C4-2B (cell line): Measurements from ENCODE around the gene SND1.

Experiments
- H3K27ac ChIP-seq: fragments of 450-650 bp; 2 replicates; pipeline ENCODE4 v1.5.1; 2017
- CTCF ChIP-seq: fragments of 450-650 bp; conservative IDR thresholded peaks from 2 replicates; pipeline ENCODE4 v1.5.1; 2017; ENCODE audit warnings: mild to moderate bottlenecking
- ZFX ChIP-seq: fragments of 450-650 bp; IDR thresholded peaks from 2 replicates; pipeline ENCODE4 v1.6.1; 2017

SND1 gene

GRCh38 chr7:128076796-128077271, 424.8 kb downstream of the SND1 start:
- H3K27ac ChIP-seq, result peak overlapping the region; percentile 54
- TF ChIP-seq ZFX (peak; percentile 27; the same call in 1 of the 2 replicates), CTCF (no peak)

GRCh38 chr7:128078309-128078708, 426.3 kb downstream of the SND1 start:
- H3K27ac ChIP-seq, result peak overlapping the region; percentile 54; the same call in 1 of the 2 replicates
- TF ChIP-seq CTCF (no peak), ZFX (no peak)

GRCh38 chr7:128080169-128080568, 428.2 kb downstream of the SND1 start:
- no peak overlapping the region for H3K27ac ChIP-seq
- no peak for TF ChIP-seq ZFX
- TF ChIP-seq CTCF, result no peak

- no peak for TF ChIP-seq ZFX
- no peak for TF ChIP-seq CTCF
Observed at GRCh38 chr7:128081351-128081750, 429.4 kb downstream of the SND1 start.

GRCh38 chr7:128081808-128082207, 429.8 kb downstream of the SND1 start:
- no peak overlapping the region for H3K27ac ChIP-seq
- no peak for TF ChIP-seq ZFX

More at GRCh38 chr7:128081351-128081750, 429.4 kb downstream of the SND1 start:
- H3K27ac ChIP-seq, result no peak overlapping the region

GRCh38 chr7:128082431-128082830, 430.4 kb downstream of the SND1 start:
- H3K27ac ChIP-seq, result no peak overlapping the region
- TF ChIP-seq ZFX (no peak), CTCF (no peak)

GRCh38 chr7:128084896-128085608, 433.1 kb downstream of the SND1 start:
- no peak for TF ChIP-seq ZFX
- no peak for TF ChIP-seq CTCF
- H3K27ac ChIP-seq, result no peak overlapping the region

GRCh38 chr7:128090492-128090891, 438.5 kb downstream of the SND1 start:
- no peak overlapping the region for H3K27ac ChIP-seq
- TF ChIP-seq CTCF (no peak), ZFX (no peak)
